SK-N-SH treated with all-trans-retinoic acid at 6 μM for 48 hours (cell line): ENCODE results near the gene IL16.

Source experiments
- ATAC-seq: fragments of 200-7000 bp; cut with Tn5 transposase; 3 replicates; pipeline ENCODE4 v1.9.1; 2020; ENCODE audit warnings: mild to moderate bottlenecking, moderate library complexity
- ARNTL ChIP-seq: fragments of 450-650 bp; formaldehyde crosslinking; IDR thresholded peaks from 2 replicates; pipeline ENCODE4 v1.5.0; 2020; ENCODE audit warnings: low read depth, mild to moderate bottlenecking, moderate library complexity, borderline replicate concordance
- BACH2 ChIP-seq: fragments of 250-450 bp; sonication (Bioruptor Pico); IDR thresholded peaks from 2 replicates; pipeline ENCODE4 v1.9.0; 2021; ENCODE audit warnings: mild to moderate bottlenecking, borderline replicate concordance
- CREB5 ChIP-seq: fragments of 250-450 bp; sonication (Bioruptor Pico); IDR thresholded peaks from 2 replicates; pipeline ENCODE4 v1.5.1; 2020; ENCODE audit warnings: low read depth, mild to moderate bottlenecking, moderate library complexity
- CSDC2 ChIP-seq: fragments of 250-450 bp; sonication (Bioruptor Pico); IDR thresholded peaks from 2 replicates; pipeline ENCODE4 v1.5.0; 2020; ENCODE audit warnings: mild to moderate bottlenecking, moderate library complexity
- CSRNP3 ChIP-seq: fragments of 250-450 bp; sonication (Bioruptor Pico); IDR thresholded peaks from 2 replicates; pipeline ENCODE4 v1.5.1; 2021; ENCODE audit warnings: mild to moderate bottlenecking, moderate library complexity
- ESRRG ChIP-seq: fragments of 250-450 bp; sonication (Bioruptor Pico); IDR thresholded peaks from 2 replicates; pipeline ENCODE4 v1.6.1; 2021; ENCODE audit warnings: mild to moderate bottlenecking
- GLIS3 ChIP-seq: fragments of 250-450 bp; sonication (Bioruptor Pico); IDR thresholded peaks from 2 replicates; pipeline ENCODE4 v1.5.0; 2020; ENCODE audit warnings: mild to moderate bottlenecking, moderate library complexity
- ISL1 ChIP-seq: fragments of 250-450 bp; sonication (Bioruptor Pico); IDR thresholded peaks from 2 replicates; pipeline ENCODE4 v2.1.2; 2022; ENCODE audit warnings: mild to moderate bottlenecking, moderate library complexity
- OSR1 ChIP-seq: fragments of 250-450 bp; sonication (Bioruptor Pico); IDR thresholded peaks from 2 replicates; pipeline ENCODE4 v1.8.0; 2022; ENCODE audit warnings: moderate library complexity, mild to moderate bottlenecking, inconsistent platforms
- POU6F1 ChIP-seq: fragments of 250-450 bp; sonication (Bioruptor Pico); IDR thresholded peaks from 2 replicates; pipeline ENCODE4 v1.8.0; 2021; ENCODE audit warnings: low read depth, mild to moderate bottlenecking, moderate library complexity, borderline replicate concordance
- PPARA ChIP-seq: fragments of 250-450 bp; sonication (Bioruptor Pico); IDR thresholded peaks from 2 replicates; pipeline ENCODE4 v1.5.0; 2020; ENCODE audit warnings: mild to moderate bottlenecking, borderline replicate concordance
- RARB ChIP-seq: fragments of 250-450 bp; sonication (Bioruptor Pico); IDR thresholded peaks from 2 replicates; pipeline ENCODE4 v1.8.0; 2021; ENCODE audit warnings: mild to moderate bottlenecking, moderate library complexity
- SNAI2 ChIP-seq: fragments of 250-450 bp; sonication (Bioruptor Pico); IDR thresholded peaks from 2 replicates; pipeline ENCODE4 v1.5.0; 2020; ENCODE audit warnings: mild to moderate bottlenecking, moderate library complexity
- TCF4 ChIP-seq: fragments of 250-450 bp; sonication (Bioruptor Pico); IDR thresholded peaks from 2 replicates; pipeline ENCODE4 v1.8.0; 2021; ENCODE audit warnings: mild to moderate bottlenecking, moderate library complexity, borderline replicate concordance
- TOX ChIP-seq: fragments of 250-450 bp; sonication (Bioruptor Pico); IDR thresholded peaks from 2 replicates; pipeline ENCODE4 v1.8.0; 2021; ENCODE audit warnings: mild to moderate bottlenecking, moderate library complexity, borderline replicate concordance
- ZC3H10 ChIP-seq: fragments of 250-450 bp; sonication (Bioruptor Pico); IDR thresholded peaks from 2 replicates; pipeline ENCODE4 v1.5.1; 2021; ENCODE audit warnings: mild to moderate bottlenecking, moderate library complexity
- ZFP3 ChIP-seq: fragments of 250-450 bp; sonication (Bioruptor Pico); IDR thresholded peaks from 2 replicates; pipeline ENCODE4 v1.5.0; 2020; ENCODE audit warnings: mild to moderate bottlenecking, moderate library complexity
- ZNF70 ChIP-seq: fragments of 450-650 bp; formaldehyde crosslinking; IDR thresholded peaks from 2 replicates; pipeline ENCODE4 v1.5.0; 2020; ENCODE audit warnings: mild to moderate bottlenecking, moderate library complexity
- ZNF8 ChIP-seq: fragments of 450-650 bp; formaldehyde crosslinking; IDR thresholded peaks from 2 replicates; pipeline ENCODE4 v1.5.0; 2020; ENCODE audit warnings: mild to moderate bottlenecking, moderate library complexity
- TF ChIP-seq, protein P1 (sequence below): fragments of 250-450 bp; sonication (Bioruptor Pico); IDR thresholded peaks from 2 replicates; pipeline ENCODE4 v1.8.0; 2020; ENCODE audit warnings: mild to moderate bottlenecking, moderate library complexity, borderline replicate concordance
- TF ChIP-seq, protein P2 (sequence below): fragments of 250-450 bp; sonication (Bioruptor Pico); IDR thresholded peaks from 2 replicates; pipeline ENCODE4 v1.5.0; 2020; ENCODE audit warnings: mild to moderate bottlenecking, moderate library complexity

Gene IL16

GRCh38 chr15:81271761-81272644, 75.3 kb downstream of the IL16 start:
- ATAC-seq = no peak
- TF ChIP-seq CSDC2 (no peak), TOX (CRISPR knock-in tag) (no peak)

DNA sequence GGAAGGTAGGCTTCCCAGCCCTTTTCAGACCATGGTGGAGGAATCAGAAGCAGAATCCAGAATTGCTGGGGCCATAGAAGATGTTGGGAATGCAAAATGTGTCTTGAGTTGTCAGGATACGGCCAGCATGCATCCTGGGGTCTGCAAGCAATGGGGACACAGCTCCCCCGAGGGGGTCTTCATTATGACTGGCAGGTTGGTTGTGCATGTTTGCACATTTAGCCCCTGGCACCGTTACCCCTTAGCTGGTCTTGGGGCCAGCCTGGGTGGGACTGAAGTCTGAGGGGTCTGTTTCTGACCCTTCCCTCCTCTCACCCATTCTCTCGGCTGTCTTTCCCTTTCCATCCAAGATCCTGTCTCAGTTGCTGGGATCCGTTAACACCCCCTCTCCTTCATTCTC, 76.5 kb downstream of the IL16 start:
- TF ChIP-seq ARNTL (CRISPR knock-in tag) = no peak
- TF ChIP-seq ISL1 (CRISPR knock-in tag) = no peak
- no peak for TF ChIP-seq BACH2
- TF ChIP-seq ZFP3 (CRISPR knock-in tag) = no peak
- no peak for TF ChIP-seq TCF4
- no peak for TF ChIP-seq SNAI2 (CRISPR knock-in tag)
- TF ChIP-seq ZNF70 (CRISPR knock-in tag) = no peak
- TF ChIP-seq POU6F1 (CRISPR knock-in tag) = no peak
- no peak for TF ChIP-seq ZC3H10 (CRISPR knock-in tag)
- no peak for TF ChIP-seq OSR1 (CRISPR knock-in tag)
- TF ChIP-seq ZNF8 (CRISPR knock-in tag) = no peak
- ATAC-seq = no peak

GRCh38 chr15:81273855-81274254, 77.2 kb downstream of the IL16 start:
- ATAC-seq = no peak
- TF ChIP-seq TOX (CRISPR knock-in tag) (no peak), BACH2 (no peak), ZFP3 (CRISPR knock-in tag) (no peak), ARNTL (CRISPR knock-in tag) (no peak), GLIS3 (no peak), SNAI2 (CRISPR knock-in tag) (no peak), ESRRG (CRISPR knock-in tag) (no peak), CSDC2 (no peak), RARB (CRISPR knock-in tag) (no peak)
- TF ChIP-seq, protein P1, sequence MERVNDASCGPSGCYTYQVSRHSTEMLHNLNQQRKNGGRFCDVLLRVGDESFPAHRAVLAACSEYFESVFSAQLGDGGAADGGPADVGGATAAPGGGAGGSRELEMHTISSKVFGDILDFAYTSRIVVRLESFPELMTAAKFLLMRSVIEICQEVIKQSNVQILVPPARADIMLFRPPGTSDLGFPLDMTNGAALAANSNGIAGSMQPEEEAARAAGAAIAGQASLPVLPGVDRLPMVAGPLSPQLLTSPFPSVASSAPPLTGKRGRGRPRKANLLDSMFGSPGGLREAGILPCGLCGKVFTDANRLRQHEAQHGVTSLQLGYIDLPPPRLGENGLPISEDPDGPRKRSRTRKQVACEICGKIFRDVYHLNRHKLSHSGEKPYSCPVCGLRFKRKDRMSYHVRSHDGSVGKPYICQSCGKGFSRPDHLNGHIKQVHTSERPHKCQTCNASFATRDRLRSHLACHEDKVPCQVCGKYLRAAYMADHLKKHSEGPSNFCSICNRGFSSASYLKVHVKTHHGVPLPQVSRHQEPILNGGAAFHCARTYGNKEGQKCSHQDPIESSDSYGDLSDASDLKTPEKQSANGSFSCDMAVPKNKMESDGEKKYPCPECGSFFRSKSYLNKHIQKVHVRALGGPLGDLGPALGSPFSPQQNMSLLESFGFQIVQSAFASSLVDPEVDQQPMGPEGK = no peak

DNA sequence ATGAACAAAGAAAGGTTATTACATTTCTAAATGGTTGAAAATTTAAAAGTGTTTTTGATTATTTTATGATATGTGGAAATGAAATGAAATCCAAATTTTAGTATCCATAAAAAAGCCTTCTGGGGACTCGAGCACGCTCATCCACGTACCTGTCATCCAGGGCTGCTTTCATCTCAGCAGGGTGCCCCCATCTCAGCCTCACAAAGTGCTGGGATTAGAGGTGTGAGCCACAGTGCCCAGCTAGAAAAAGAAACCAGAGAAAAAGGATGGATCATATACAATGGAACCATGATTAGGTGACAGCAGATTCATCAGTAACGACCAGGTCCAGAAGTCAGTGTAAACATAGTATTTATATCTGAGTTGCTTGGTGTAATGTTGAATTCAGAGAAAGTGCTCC, 77.6 kb downstream of the IL16 start:
- ATAC-seq = no peak
- TF ChIP-seq BACH2 = no peak
- no peak for TF ChIP-seq SNAI2 (CRISPR knock-in tag)
- TF ChIP-seq ZNF70 (CRISPR knock-in tag) = no peak

- ATAC-seq = peak; percentile 97
Observed at GRCh38 chr15:81274931-81275707, 78.4 kb downstream of the IL16 start.

More at GRCh38 chr15:81274931-81275707, 78.4 kb downstream of the IL16 start:
- TF ChIP-seq ZC3H10 (CRISPR knock-in tag) (no peak), SNAI2 (CRISPR knock-in tag) (no peak), BACH2 (no peak), TCF4 (no peak), ZNF8 (CRISPR knock-in tag) (no peak), POU6F1 (CRISPR knock-in tag) (no peak), OSR1 (CRISPR knock-in tag) (no peak), ESRRG (CRISPR knock-in tag) (no peak), ISL1 (CRISPR knock-in tag) (no peak), PPARA (no peak), CREB5 (CRISPR knock-in tag) (no peak), CSRNP3 (no peak)
- TF ChIP-seq, protein P2, sequence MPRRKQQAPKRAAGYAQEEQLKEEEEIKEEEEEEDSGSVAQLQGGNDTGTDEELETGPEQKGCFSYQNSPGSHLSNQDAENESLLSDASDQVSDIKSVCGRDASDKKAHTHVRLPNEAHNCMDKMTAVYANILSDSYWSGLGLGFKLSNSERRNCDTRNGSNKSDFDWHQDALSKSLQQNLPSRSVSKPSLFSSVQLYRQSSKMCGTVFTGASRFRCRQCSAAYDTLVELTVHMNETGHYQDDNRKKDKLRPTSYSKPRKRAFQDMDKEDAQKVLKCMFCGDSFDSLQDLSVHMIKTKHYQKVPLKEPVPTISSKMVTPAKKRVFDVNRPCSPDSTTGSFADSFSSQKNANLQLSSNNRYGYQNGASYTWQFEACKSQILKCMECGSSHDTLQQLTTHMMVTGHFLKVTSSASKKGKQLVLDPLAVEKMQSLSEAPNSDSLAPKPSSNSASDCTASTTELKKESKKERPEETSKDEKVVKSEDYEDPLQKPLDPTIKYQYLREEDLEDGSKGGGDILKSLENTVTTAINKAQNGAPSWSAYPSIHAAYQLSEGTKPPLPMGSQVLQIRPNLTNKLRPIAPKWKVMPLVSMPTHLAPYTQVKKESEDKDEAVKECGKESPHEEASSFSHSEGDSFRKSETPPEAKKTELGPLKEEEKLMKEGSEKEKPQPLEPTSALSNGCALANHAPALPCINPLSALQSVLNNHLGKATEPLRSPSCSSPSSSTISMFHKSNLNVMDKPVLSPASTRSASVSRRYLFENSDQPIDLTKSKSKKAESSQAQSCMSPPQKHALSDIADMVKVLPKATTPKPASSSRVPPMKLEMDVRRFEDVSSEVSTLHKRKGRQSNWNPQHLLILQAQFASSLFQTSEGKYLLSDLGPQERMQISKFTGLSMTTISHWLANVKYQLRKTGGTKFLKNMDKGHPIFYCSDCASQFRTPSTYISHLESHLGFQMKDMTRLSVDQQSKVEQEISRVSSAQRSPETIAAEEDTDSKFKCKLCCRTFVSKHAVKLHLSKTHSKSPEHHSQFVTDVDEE = no peak
